Tibial nerve (tissue), 4 donors: ENCODE measurements around the gene APOL6. TPM values are rescaled to one million over a fixed set of nuclear protein-coding genes. Genes with fewer than 3 reads are reported as not detected.

Experiments used
- DNase-seq, 2 donors: peaks; one replicate each; pipeline ENCODE4 v3.0.0-alpha.2; 2019; ENCODE audit warnings: low spot score in 2 of 2
- H3K27ac ChIP-seq, 4 donors: fragments of 200-600 bp; sonication (generic) in 3 of 4; one replicate each; pipeline ENCODE4 v1.5.1; 2017 to 2019; ENCODE audit warnings: mild to moderate bottlenecking in 1 of 4
- H3K27me3 ChIP-seq, 2 donors: fragments of 200-600 bp; sonication (generic) in 1 of 2; one replicate each; pipeline versions ENCODE4 v1.5.1 to v1.6.0; 2017 to 2019
- H3K36me3 ChIP-seq, 3 donors: fragments of 200-600 bp; sonication (generic); one replicate each; pipeline ENCODE4 v1.5.1; 2018 to 2019
- H3K4me1 ChIP-seq, 4 donors: fragments of 200-600 bp; sonication (generic) in 3 of 4; one replicate each; pipeline ENCODE4 v1.5.1; 2017 to 2019
- H3K4me3 ChIP-seq, 4 donors: fragments of 200-600 bp; sonication (generic) in 3 of 4; one replicate each; pipeline ENCODE4 v1.5.1; 2017 to 2019; ENCODE audit warnings: mild to moderate bottlenecking in 1 of 4, moderate library complexity in 1 of 4
- H3K9me3 ChIP-seq, 4 donors: fragments of 200-600 bp; sonication (generic) in 3 of 4; one replicate each; pipeline ENCODE4 v1.5.1; 2017 to 2019
- EP300 ChIP-seq, 2 donors: sonication (generic); formaldehyde crosslinking; IDR thresholded peaks; one replicate each; pipeline ENCODE4 v1.6.1; 2017; ENCODE audit warnings: antibody characterized with exemption in 2 of 2, mild to moderate bottlenecking in 1 of 2
- POLR2A ChIP-seq, 2 donors: fragments of 450-650 bp; IDR thresholded peaks; one replicate each; pipeline ENCODE4 v1.6.1; 2017; ENCODE audit warnings: antibody characterized with exemption in 2 of 2, mild to moderate bottlenecking in 2 of 2, moderate library complexity in 2 of 2
- WGBS, 2 donors: methylation state at CpG; one replicate each; pipeline ENCODE4 v1.1.5; 2018; 5-methylcytosine and 5-hydroxymethylcytosine counted together
- total RNA-seq, 4 donors: library from RNA; depleted of rRNA; stranded (reverse); fragments of >200 nt; gene quantifications; one replicate each; pipeline ENCODE4 v1.1.0, GENCODE V29; 2016
- TF ChIP-seq, protein P1 (sequence below), 5 experiments: fragments of 200-600 bp in 3 of 5; fragments of 450-650 bp in 2 of 5; sonication (generic) in 3 of 5; IDR thresholded peaks; one replicate each; pipeline ENCODE4 v1.5.1; 2016 to 2019; ENCODE audit warnings: antibody characterized with exemption in 5 of 5, mild to moderate bottlenecking in 3 of 5, moderate library complexity in 2 of 5

The APOL6 gene
- total RNA-seq, 4 donors from 2014 or later: 9.2 to 24.9 (median 19.6) TPM

- Histone ChIP-seq H3K4me1 (no peaks in the 10 kb centered on the region), H3K4me3 (no peak overlapping the region), H3K36me3 (no peaks in the 10 kb centered on the region), H3K9me3 (no peaks in the 10 kb centered on the region), H3K27me3 (no peaks in the 10 kb centered on the region), H3K27ac (no peak overlapping the region)
- WGBS, 2 donors: 82 to 86% methylated on average over 8 of the region's 8 CpGs
- DNase-seq: no peak
- TF ChIP-seq, protein P1, sequence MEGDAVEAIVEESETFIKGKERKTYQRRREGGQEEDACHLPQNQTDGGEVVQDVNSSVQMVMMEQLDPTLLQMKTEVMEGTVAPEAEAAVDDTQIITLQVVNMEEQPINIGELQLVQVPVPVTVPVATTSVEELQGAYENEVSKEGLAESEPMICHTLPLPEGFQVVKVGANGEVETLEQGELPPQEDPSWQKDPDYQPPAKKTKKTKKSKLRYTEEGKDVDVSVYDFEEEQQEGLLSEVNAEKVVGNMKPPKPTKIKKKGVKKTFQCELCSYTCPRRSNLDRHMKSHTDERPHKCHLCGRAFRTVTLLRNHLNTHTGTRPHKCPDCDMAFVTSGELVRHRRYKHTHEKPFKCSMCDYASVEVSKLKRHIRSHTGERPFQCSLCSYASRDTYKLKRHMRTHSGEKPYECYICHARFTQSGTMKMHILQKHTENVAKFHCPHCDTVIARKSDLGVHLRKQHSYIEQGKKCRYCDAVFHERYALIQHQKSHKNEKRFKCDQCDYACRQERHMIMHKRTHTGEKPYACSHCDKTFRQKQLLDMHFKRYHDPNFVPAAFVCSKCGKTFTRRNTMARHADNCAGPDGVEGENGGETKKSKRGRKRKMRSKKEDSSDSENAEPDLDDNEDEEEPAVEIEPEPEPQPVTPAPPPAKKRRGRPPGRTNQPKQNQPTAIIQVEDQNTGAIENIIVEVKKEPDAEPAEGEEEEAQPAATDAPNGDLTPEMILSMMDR (IDR thresholded peaks at IDR 0.05): no peak
- no peak for TF ChIP-seq POLR2A (IDR thresholded peaks at IDR 0.05)
- TF ChIP-seq EP300 (IDR thresholded peaks at IDR 0.05): no peak
These were observed 36.2 kb upstream of the APOL6 start for GRCh38 chr22:35611891-35612576.

- Histone ChIP-seq H3K4me1 (no peaks in the 10 kb centered on the region), H3K27ac (no peak overlapping the region), H3K9me3 (no peaks in the 10 kb centered on the region), H3K36me3 (no peaks in the 10 kb centered on the region), H3K27me3 (no peaks in the 10 kb centered on the region), H3K4me3 (no peak overlapping the region)
- no peak for DNase-seq
- TF ChIP-seq POLR2A (IDR thresholded peaks at IDR 0.05) (no peak), EP300 (IDR thresholded peaks at IDR 0.05) (no peak)
- TF ChIP-seq, protein P1 (IDR thresholded peaks at IDR 0.05): no peak
- 88 to 96% methylated on average over 12 of the region's 12 CpGs for WGBS, 2 donors
These were observed 35.3 kb upstream of the APOL6 start for GRCh38 chr22:35612903-35613302.

GRCh38 chr22:35614404-35614803 lies 33.8 kb upstream of the APOL6 start:
- no peaks in the 10 kb centered on the region for H3K36me3 ChIP-seq
- no peaks in the 10 kb centered on the region for H3K4me1 ChIP-seq
- no peaks in the 10 kb centered on the region for H3K27me3 ChIP-seq
- DNase-seq: no peak
- H3K4me3 ChIP-seq: no peak overlapping the region
- H3K27ac ChIP-seq: no peak overlapping the region
- 99 to 100% methylated on average over 2 of the region's 2 CpGs for WGBS, 2 donors
- TF ChIP-seq EP300 (IDR thresholded peaks at IDR 0.05) (no peak), POLR2A (IDR thresholded peaks at IDR 0.05) (no peak)
- TF ChIP-seq, protein P1 (IDR thresholded peaks at IDR 0.05): no peak
- no peaks in the 10 kb centered on the region for H3K9me3 ChIP-seq

DNA sequence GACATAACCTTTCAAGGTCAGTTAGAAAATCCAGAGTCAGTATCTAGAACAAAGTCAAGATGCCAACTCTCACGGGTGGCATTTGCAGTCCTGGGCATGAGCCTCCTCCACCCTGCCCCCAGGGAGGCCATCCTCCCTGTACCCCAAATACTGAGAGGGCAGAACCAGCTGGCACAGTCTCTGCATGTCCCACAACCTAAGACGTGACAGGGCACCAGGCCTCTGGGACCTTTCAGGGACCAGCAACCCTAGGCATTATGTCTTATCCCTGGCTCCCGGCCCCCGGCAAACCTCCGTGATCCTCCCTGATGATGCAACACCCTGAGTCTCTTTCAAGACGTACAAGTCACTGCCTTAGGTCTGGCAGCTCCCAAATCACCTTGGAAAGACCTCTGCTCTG lies 33.1 kb upstream of the APOL6 start:
- no peaks in the 10 kb centered on the region for H3K4me1 ChIP-seq
- no peak for TF ChIP-seq POLR2A (IDR thresholded peaks at IDR 0.05)
- TF ChIP-seq, protein P1 (IDR thresholded peaks at IDR 0.05): no peak
- TF ChIP-seq EP300 (IDR thresholded peaks at IDR 0.05): no peak

GRCh38 chr22:35616043-35616442 lies 32.2 kb upstream of the APOL6 start:
- 62 to 70% methylated on average over 7 of the region's 7 CpGs for WGBS, 2 donors
- H3K9me3 ChIP-seq: no peaks in the 10 kb centered on the region
- H3K27ac ChIP-seq: no peak overlapping the region
- no peaks in the 10 kb centered on the region for H3K36me3 ChIP-seq
- no peak for DNase-seq
- TF ChIP-seq EP300 (IDR thresholded peaks at IDR 0.05): no peak
- no peak for TF ChIP-seq POLR2A (IDR thresholded peaks at IDR 0.05)
- TF ChIP-seq, protein P1 (IDR thresholded peaks at IDR 0.05): no peak
- no peak overlapping the region for H3K4me3 ChIP-seq
- no peaks in the 10 kb centered on the region for H3K27me3 ChIP-seq
- no peaks in the 10 kb centered on the region for H3K4me1 ChIP-seq

More for the DNA sequence above, 33.1 kb upstream of the APOL6 start:
- DNase-seq: no peak
- H3K27me3 ChIP-seq: no peaks in the 10 kb centered on the region
- no peaks in the 10 kb centered on the region for H3K36me3 ChIP-seq
- no peak overlapping the region for H3K27ac ChIP-seq
- H3K9me3 ChIP-seq: no peaks in the 10 kb centered on the region
- H3K4me3 ChIP-seq: no peak overlapping the region
- 45 to 58% methylated on average over 5 to 6 of the region's 6 CpGs for WGBS, 2 donors
